GM18502 (cell line): ENCODE measurements around the gene MMRN2.
"Not testable (repeated sequence)": the region's sequence is repeated elsewhere in the genome, so short reads cannot be mapped to it uniquely, and the experiment has no call there.

Experiments used
- ATAC-seq: cut with Tn5 transposase; IDR thresholded peaks from one replicate; pipeline ENCODE4 v1.9.1; 2021; ENCODE audit warnings: mild to moderate bottlenecking; ENCODE audit not compliant: unreplicated experiment, poor library complexity

Gene MMRN2

DNA sequence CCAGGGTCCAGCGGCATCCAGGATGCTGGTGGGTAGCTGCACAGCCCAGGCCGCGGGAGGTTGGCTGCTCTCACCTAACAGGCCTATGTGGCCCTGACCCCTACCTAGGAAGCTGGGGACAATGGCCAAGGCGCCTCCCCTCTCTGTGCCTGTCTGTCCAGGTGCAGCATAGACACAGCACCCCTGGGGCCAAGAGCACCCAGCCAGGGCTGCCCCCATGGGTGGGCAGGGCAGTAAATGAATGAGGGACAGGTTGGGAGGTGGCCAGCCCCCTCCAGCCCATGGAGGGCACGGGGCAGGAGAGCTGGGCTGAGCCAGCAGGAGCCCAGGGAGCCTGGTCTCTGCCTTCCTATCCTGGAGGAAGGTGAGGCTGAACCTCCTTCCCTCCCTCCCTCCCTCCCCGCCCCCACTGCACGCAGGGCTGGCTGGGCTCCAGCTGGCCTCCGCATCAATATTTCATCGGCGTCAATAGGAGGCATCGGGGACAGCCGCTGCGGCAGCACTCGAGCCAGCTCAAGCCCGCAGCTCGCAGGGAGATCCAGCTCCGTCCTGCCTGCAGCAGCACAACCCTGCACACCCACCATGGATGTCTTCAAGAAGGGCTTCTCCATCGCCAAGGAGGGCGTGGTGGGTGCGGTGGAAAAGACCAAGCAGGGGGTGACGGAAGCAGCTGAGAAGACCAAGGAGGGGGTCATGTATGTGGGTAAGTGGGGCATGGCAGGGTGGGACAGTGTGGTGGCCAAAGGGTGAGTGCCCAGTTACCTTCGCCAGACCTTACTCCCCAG, 893 bp upstream of the MMRN2 start, which contains the start of gene SNCG:
TSS of gene SNCG (plus strand) at position 484 of the 785 bp plus-strand sequence. CDS start at position 583, 99 bp downstream.
- no peak for ATAC-seq

GRCh38 chr10:86956848-86957448, 467 bp downstream of the MMRN2 start:
- no peak for ATAC-seq

GRCh38 chr10:86956195-86956847, 1.1 kb downstream of the MMRN2 start:
- ATAC-seq, result no peak

- ATAC-seq, result no peak
Observed at GRCh38 chr10:86955501-86956194, 1.8 kb downstream of the MMRN2 start.

GRCh38 chr10:86954681-86955500, 2.5 kb downstream of the MMRN2 start:
- no peak for ATAC-seq

DNA sequence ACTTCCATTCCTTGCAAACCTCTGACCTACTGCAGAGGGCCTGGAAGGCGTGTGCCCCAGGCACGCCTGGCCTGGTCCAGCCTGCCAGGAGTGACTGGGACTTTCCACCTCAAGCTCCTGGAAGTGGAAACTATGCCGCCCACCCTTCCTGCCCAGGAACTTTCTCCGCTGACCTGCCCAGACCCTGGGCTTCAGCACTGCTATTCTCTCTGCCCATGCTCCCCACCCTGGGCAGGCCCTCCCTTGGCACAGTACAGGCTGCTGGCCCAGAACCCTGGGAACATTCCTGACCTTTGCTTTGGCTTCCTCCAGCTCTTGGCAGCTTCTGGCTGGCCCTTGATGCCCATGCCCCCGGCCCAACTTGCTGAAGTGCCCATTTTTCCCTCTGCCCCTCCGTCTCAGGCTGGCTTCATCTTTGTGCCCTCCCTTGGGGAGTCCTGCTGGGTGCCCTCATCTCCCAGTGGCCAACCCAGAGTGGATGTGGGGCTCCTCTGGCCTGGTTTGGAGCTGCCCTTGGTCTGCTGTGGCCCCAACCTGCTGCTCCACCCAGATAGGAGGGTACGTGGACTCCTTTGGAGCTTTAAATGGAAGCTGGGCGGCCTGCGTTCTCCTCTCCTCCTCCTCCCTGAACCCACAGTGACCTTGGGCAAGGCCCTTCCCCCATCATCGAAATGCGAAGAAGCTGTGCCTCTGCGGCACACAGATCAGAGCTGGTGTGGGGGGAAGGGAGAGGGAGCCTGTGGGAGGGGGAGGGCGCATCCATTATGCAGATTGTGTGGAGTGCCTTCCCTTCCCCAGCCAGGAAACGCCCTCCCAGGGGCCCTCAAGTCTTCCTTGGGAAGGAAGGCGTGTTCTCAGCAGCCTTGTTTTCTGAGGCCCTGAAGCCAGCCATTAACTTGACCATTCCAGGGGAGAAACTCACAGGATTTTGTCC, 3.4 kb downstream of the MMRN2 start:
- no peak for ATAC-seq

DNA sequence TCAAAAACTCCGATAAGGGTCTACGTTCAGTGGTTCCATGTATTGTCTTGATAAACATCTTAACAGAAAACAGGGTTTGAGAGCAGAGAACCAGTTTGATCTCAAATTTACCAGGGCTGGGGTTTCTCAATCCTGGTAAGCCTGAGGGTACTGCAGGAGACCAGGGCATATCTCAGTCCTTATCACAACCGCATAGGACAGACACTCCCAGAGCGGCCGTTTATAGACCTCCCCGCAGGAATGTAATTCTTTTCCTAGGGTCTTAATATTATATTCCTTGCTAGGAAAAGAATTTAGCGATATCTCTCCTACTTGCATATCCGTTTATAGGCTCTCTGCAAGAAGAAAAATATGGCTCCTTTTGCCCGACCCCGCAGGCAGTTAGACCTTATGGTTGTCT, 4.7 kb downstream of the MMRN2 start:
- ATAC-seq, result not testable (repeated sequence)

DNA sequence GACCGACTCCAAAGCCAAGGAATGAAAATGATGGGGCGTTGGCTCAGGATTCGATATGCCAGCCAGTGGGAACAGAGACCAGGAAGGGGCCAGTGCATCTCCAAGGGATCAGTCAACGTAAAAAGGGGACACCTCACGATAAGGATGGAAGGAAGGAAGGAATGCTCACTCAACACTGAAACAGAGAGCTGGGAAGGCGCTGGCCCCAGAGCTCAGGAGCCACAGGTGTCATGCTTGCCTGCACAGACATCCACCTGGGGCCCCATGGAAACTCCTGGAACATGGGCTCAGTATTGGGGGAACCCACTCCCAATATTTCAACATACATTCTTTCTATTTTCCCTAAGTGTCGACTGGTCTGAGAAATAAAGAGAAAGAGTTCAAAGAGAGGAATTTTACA, 5.3 kb downstream of the MMRN2 start:
- no peak for ATAC-seq

GRCh38 chr10:86951184-86951761, 6.1 kb downstream of the MMRN2 start:
- no peak for ATAC-seq

DNA sequence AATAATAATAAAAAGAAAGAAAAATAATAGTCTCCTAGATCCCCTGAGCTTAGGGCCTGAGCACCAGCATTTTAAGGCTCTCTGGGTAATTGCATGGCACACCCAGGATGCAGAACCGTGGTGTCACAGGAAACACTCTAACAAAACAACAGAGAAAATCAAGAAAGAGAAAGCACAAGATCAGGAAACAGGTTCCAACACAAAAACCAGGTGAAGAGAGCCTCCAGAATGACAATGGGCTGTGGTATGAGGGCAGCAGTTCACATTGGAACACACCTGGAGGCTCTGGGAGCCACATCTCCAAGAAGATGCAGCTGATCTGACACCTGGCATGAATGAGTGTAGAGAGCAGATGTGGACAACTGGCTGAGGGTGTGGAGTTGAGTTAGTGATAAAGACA, 7.1 kb downstream of the MMRN2 start:
- ATAC-seq, result no peak

DNA sequence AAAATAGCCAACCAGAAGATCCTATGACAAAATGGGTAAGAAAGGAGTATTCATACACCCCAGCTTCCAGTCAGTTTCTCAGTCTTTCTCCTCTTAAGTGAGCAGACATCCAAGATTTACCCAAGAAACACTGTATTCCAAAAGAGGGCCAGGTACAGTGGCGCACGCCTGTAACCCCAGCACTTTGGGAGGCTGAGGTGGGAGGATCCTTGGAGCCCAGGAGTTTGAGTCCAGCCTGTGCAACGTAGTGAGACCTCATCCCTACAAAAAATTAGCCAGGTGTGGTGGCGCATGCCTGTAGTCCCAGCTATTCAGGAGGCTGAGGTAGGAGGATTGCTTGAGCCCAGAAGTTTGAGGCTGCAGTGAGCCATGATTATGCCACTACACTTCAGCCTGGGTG, 9.6 kb downstream of the MMRN2 start:
- not testable (repeated sequence) for ATAC-seq

- ATAC-seq, result no peak
Observed at GRCh38 chr10:86946213-86947155, 10.9 kb downstream of the MMRN2 start.

GRCh38 chr10:86945361-86946212, 11.8 kb downstream of the MMRN2 start:
- no peak for ATAC-seq

- no peak for ATAC-seq
Observed at GRCh38 chr10:86944907-86945306, 12.5 kb downstream of the MMRN2 start.

DNA sequence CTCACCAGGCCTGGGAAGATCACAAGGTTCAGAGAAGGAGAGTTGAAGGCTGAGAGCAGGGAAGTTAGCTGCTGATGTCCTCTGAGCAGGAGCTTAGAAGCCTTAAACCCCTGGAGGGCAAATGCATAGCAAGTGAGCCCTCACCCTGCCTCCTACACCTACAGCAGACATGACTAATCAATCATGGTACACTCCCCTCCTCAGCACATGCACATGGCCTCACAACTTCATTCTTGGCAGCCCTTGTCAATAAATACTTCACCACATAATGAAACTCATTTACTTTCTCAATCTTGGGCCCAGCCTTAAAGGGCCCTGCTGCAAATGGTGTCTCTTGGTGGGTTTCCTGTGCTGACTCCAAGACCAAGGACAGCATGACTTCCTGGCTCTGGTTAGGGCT, 12.9 kb downstream of the MMRN2 start:
- no peak for ATAC-seq

- ATAC-seq, result no peak
Observed at GRCh38 chr10:86944031-86944419, 13.4 kb downstream of the MMRN2 start.
